Natural killer cell treated with Interleukin-12 subunit alpha and Interleukin-12 subunit beta and Interleukin-15 and Interleukin-18, amount 100 ng/mL, for 72 hours (primary cell): ENCODE results near the gene PHC1. TPM values are rescaled to one million over a fixed set of nuclear protein-coding genes. Genes with fewer than 3 reads are reported as not detected.

Experiments used
- ATAC-seq, 2 donors: fragments of 150-1000 bp; cut with Tn5 transposase in 1 of 2; sonication (Bioruptor Pico), chemical (Tn5 transposase) in 1 of 2; 2 replicates each; pipeline ENCODE4 v1.10.0; 2021
- DNase-seq: peaks from one replicate; pipeline ENCODE4 v3.0.0; 2022; ENCODE audit warnings: low spot score
- H3K27ac Mint-ChIP-seq, 2 donors: 1 replicate in 1 of 2; 2 replicates in 1 of 2; pipeline ENCODE4 v1.8.0; 2022; ENCODE audit warnings: mixed read lengths in 2 of 2, mild to moderate bottlenecking in 1 of 2, moderate library complexity in 1 of 2
- H3K27me3 Mint-ChIP-seq, 2 donors: 1 replicate in 1 of 2; 2 replicates in 1 of 2; pipeline ENCODE4 v1.8.0; 2022; ENCODE audit warnings: mixed read lengths in 2 of 2
- H3K36me3 Mint-ChIP-seq: one replicate; pipeline ENCODE4 v1.8.0; 2022; ENCODE audit warnings: mixed read lengths
- H3K4me1 Mint-ChIP-seq, 2 donors: 1 replicate in 1 of 2; 2 replicates in 1 of 2; pipeline ENCODE4 v1.8.0; 2022; ENCODE audit warnings: low read depth in 2 of 2, mixed read lengths in 2 of 2, mild to moderate bottlenecking in 1 of 2
- H3K4me3 Mint-ChIP-seq: one replicate; pipeline ENCODE4 v1.8.0; 2022; ENCODE audit warnings: mixed read lengths
- H3K9me3 Mint-ChIP-seq: 2 replicates; pipeline ENCODE4 v1.8.0; 2022; ENCODE audit warnings: mixed read lengths
- total RNA-seq, 2 donors: library from RNA; stranded (reverse); gene quantifications; one replicate each; pipeline ENCODE4 v1.2.3, GENCODE V29; 2022

The PHC1 gene
- total RNA-seq, 2 donors from 2014 or later: 8.4 to 15.9 TPM

DNA sequence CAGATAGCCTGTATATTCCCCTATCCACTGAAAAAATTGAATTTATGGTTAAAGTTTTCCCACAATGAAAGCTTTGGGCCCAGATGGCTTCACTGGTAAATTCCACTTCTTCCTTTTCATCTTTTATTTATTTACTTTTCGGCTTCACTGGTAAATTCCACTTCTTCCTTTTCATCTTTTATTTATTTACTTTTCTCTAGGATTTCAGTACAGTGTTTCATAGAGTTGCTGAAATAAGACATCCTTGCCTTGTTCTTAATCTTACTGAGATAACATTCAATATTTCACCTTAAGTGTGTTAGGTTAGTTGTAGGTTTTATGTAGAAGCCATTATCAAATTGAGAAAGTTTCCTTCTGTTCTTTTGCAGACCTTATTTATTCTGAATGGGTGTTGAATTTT, 56.1 kb downstream of the PHC1 start:
- Mint-ChIP-seq H3K9me3 (peaks cover 3% of the 10 kb centered on the region), H3K36me3 (peaks cover 22% of the 10 kb centered on the region), H3K4me3 (no peak overlapping the region), H3K27me3 (no peaks in the 10 kb centered on the region), H3K27ac (peak overlapping the region; percentile 4 to 83), H3K4me1 (peaks cover 10% of the 10 kb centered on the region in 2 donors)
- ATAC-seq: no peak
- no peak for DNase-seq

DNA sequence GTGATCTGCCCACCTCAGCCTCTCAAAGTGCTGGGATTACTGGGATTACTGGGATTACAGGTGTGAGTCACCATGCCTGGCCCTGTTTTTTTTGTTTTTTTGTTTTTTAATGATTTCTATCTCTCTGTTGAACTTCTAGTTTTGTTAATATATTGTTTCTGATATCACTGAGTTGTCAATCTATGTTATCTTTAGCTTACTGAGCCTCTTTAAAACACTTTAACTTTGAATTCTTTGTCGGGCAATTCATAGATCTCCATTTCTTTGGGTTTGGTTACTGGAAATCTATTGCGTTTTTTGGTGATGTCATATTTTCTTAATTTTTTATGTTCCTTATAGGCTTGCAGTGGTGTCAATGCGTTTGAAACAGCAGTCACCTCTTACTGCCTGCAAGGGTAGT, 65.8 kb downstream of the PHC1 start:
- Mint-ChIP-seq H3K27ac (no peak overlapping the region), H3K36me3 (peaks cover 27% of the 10 kb centered on the region), H3K27me3 (no peaks in the 10 kb centered on the region), H3K9me3 (peaks cover 9% of the 10 kb centered on the region), H3K4me1 (peaks cover 16 to 22% of the 10 kb centered on the region in 2 donors), H3K4me3 (no peak overlapping the region)
- ATAC-seq (no peak), DNase-seq (no peak)

DNA sequence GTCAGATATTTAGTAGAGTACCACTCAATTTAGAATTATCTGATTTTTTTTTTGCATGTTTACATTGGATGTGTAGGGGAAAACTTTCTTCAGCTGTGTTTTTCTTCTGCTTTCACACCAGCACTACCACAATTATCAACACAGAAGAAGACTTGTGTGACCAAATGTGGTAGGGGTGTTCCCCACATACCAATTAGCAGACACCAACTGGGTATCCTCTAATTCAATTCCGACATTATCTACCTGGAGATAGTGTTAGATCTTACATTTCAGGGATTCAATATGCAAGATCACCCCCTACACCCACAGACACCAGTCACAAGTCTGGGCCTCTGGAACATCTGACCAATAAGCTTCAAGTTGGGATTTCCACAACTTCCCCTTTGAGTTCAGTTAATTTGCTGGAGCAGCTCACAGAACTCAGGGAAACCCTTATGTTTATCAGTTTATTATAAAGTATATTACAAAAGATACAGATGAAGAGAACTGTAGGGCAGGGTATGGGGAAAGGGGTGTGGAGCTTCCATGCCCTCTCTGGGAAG, 71.0 kb downstream of the PHC1 start:
- no peak for DNase-seq
- Mint-ChIP-seq H3K9me3 (peaks cover 6% of the 10 kb centered on the region), H3K36me3 (peaks cover 6% of the 10 kb centered on the region), H3K27ac (peak overlapping the region; percentile 57 to 76), H3K4me3 (peak overlapping the region; percentile 40), H3K4me1 (peaks cover 44 to 57% of the 10 kb centered on the region in 2 donors), H3K27me3 (no peaks in the 10 kb centered on the region)
- peak; percentile 25 to 58 for ATAC-seq

DNA sequence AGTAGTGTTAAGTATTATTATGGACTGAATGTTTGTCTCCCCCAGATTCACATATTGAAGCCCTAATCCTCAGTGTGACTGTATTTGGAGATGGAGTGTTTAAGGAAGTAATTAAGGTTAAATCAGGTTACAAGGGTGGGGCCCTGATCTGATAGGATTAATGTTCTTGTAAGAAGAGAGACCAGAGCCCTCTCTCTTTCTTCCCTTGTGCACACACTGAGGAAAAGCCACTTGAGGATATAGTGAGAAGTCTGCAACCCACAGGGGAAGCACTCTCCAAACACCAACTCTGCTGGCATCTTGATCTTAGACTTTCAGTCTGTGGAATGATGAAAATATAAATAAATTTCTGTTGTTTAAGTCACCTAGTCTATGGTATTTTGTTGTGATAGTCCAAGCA, 72.9 kb downstream of the PHC1 start:
- ATAC-seq (peak; percentile 1 to 50), DNase-seq (no peak)
- peaks cover 4% of the 10 kb centered on the region for H3K36me3 Mint-ChIP-seq
- no peaks in the 10 kb centered on the region for H3K27me3 Mint-ChIP-seq
- H3K4me1 Mint-ChIP-seq: peaks cover 47 to 61% of the 10 kb centered on the region in 2 donors
- H3K9me3 Mint-ChIP-seq: peaks cover 3% of the 10 kb centered on the region
- peak overlapping the region; percentile 76 to 84 for H3K27ac Mint-ChIP-seq
- peak overlapping the region; percentile 82 for H3K4me3 Mint-ChIP-seq

DNA sequence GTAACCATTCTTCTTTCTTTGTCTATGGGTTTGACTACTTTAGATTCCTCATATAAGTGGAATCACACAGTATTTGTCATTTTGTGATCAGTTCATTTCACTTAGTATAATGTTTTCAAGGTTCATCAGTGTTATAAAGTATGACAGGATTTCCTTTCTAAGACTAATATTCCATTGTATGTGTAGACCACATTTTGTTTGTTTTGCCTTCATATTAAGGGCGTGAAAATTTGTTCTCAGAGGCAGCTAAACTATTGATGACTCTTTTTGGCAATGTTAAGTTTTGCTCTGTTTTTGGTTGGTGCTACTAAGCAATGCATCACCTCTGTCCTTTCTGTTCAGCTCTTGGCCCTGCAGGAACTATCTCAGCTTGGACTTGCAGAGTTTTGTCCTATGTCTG, 73.4 kb downstream of the PHC1 start:
- ATAC-seq: peak; percentile 44 to 61
- Mint-ChIP-seq H3K4me1 (peaks cover 51 to 64% of the 10 kb centered on the region in 2 donors), H3K27me3 (no peaks in the 10 kb centered on the region), H3K36me3 (peaks cover 4% of the 10 kb centered on the region), H3K27ac (peak overlapping the region; percentile 76 to 84), H3K9me3 (peaks cover 3% of the 10 kb centered on the region), H3K4me3 (peak overlapping the region; percentile 82)
- no peak for DNase-seq

DNA sequence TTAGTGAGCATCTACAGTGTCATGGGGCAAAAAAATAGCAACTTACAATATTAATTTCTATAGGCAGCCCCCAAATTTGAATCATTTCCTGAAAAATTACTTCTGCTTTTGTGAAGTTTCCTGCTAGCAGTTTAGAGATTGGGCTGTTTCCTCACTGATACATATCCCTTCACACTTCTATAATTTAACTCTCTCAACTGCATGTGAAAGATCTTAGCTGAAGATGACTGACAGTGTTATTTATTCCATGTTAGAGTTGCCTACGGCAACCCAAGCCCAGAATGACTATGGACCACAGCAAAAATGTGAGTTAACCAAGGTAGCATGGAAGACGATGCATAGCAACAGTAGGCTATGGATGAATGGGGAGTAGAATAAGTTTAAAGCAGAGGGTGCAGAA, 75.1 kb downstream of the PHC1 start, which contains the start of gene KLRG1:
TSS of gene KLRG1 (plus strand) at position 134 of the 400 bp plus-strand sequence. CDS start at position 224, 90 bp downstream.
- no peak for DNase-seq
- peak; percentile 77 to 79 for ATAC-seq
- H3K27me3 Mint-ChIP-seq: no peaks in the 10 kb centered on the region

More for the DNA sequence above, 75.1 kb downstream of the PHC1 start, which contains the start of gene KLRG1:
- H3K27ac Mint-ChIP-seq: peak within 1 kb of the TSS; percentile 76 to 84
- H3K4me3 Mint-ChIP-seq: peak within 1 kb of the TSS; percentile 82
- peaks cover 4% of the 10 kb centered on the region for H3K36me3 Mint-ChIP-seq
- H3K9me3 Mint-ChIP-seq: peaks cover 3% of the 10 kb centered on the region
- H3K4me1 Mint-ChIP-seq: peaks cover 53 to 64% of the 10 kb centered on the region in 2 donors

Other genes with a start within 250 kb of the PHC1 start
- 1 to 10 TPM; 2.3 to 5.5 TPM for gene RIMKLB, start 216.5 kb upstream of the PHC1 start, total RNA-seq
- not detected for gene A2ML1, start 91.9 kb upstream of the PHC1 start, total RNA-seq
- 100 to 1,000 TPM; 213 to 346 TPM for gene M6PR, start 35.1 kb downstream of the PHC1 start, total RNA-seq
- 10 to 100 TPM in 1 of 2 donors, 1 to 10 TPM in 1; 6.7 to 23.2 TPM for gene KLRG1, start 75.0 kb downstream of the PHC1 start, total RNA-seq
- gene A2M, start 201.4 kb downstream of the PHC1 start, total RNA-seq: under 1 TPM in 1 of 2 donors, not detected in 1; 0.59 TPM